Mucosa of gallbladder (tissue), 1 donor: ENCODE data around the gene SPTBN1. TPM values are rescaled to one million over a fixed set of nuclear protein-coding genes. Genes with fewer than 3 reads are reported as not detected.
A peak's percentile ranks its signal among the peaks of the same experiment; 100 is the strongest.

Experiments used
- DNase-seq: peaks from one replicate; pipeline ENCODE4 v3.0.0-alpha.2; 2020; ENCODE audit warnings: low spot score
- total RNA-seq: library from RNA; stranded (reverse); gene quantifications from one replicate; pipeline ENCODE4 v1.2.1, GENCODE V29; 2021
- donor health status: DM: no; HTN: no; CAD: no.

Gene SPTBN1
- total RNA-seq, 1 donor from 2014 or later = 433 TPM

GRCh38 chr2:54651291-54651690 lies 195.2 kb downstream of the SPTBN1 start:
- no peak for DNase-seq

DNA sequence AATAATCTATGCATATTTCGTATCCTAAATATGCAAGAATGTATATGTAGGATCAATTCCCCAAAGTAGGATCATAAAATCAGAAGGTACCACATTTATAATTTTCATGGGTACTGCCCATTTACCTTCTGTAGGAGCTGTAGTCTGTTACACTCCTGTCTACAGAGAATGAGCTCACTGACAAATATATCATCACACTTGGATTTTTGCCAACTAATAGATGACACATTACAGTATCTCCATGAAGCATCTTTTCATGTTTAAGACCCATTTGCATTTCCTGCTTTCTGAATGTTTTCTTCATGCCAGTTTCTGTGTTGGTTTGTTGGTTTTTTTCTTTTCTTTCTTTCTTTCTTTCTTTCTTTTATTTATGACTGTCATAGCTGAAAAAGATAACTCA lies 196.4 kb downstream of the SPTBN1 start:
- DNase-seq = no peak

DNA sequence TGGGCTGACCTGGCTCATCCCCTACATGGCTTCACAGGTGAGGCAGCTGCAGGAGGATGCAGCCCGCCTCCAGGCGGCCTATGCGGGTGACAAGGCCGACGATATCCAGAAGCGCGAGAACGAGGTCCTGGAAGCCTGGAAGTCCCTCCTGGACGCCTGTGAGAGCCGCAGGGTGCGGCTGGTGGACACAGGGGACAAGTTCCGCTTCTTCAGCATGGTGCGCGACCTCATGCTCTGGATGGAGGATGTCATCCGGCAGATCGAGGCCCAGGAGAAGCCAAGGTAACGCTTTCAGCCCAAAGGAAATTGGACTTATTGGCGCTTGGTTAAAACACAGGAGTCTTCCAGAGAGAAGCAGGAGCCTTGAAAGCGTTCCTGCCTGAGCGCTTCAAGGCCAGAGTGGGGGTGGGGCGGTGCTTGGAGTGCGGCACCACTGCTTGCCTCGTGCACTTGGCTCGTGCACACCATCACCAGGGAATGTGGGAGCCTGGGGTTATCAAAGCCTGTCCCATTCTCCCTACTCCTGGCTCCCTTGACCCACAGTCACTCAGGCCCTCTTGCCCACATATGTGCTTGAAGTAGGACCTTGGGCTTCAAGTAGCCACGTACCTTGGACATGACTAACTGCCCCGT lies 197.6 kb downstream of the SPTBN1 start:
- no peak for DNase-seq

GRCh38 chr2:54655046-54655809 lies 199.1 kb downstream of the SPTBN1 start:
- no peak for DNase-seq

GRCh38 chr2:54656863-54657262 lies 200.7 kb downstream of the SPTBN1 start:
- DNase-seq = no peak

DNA sequence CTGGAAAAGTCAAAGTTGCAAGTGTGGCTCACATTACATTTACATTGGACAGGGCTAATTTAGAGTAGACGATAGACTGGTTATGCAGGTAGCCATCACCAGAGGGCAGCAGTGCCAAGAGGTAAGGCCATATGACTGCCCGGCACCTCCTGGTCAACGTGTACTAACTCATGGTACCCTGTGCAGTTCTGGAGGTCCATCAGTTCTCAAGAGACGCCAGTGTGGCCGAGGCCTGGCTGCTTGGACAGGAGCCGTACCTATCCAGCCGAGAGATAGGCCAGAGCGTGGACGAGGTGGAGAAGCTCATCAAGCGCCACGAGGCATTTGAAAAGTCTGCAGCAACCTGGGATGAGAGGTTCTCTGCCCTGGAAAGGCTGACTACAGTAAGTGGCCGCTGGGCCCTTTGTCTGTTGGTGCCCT lies 201.5 kb downstream of the SPTBN1 start:
- peak; percentile 57 for DNase-seq

DNA sequence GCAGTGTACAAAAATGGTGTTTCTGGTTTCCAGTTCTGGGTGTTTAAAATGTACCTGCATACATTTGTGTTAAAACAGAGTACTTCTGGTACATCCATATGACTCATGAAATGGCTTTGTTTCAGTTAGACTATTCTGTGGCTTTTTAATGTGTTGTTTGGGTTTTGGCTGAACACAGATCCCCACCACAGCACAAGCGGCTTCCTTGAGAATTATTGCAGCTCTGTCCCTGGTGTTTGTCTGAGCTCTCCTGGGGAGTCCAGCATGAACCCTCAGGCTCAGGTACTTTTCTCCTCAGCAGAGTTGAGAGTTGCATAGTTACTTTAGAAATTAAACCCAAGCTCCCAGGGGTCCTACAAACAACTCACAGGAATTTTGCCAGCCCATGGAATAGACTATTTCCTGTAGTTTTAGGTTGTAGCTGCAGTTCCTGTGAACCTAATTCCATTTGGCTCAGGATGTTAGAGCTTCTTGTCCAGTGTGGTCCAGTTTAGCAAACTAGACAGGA lies 202.5 kb downstream of the SPTBN1 start:
- DNase-seq = no peak

GRCh38 chr2:54659527-54659926 lies 203.4 kb downstream of the SPTBN1 start:
- DNase-seq = no peak

DNA sequence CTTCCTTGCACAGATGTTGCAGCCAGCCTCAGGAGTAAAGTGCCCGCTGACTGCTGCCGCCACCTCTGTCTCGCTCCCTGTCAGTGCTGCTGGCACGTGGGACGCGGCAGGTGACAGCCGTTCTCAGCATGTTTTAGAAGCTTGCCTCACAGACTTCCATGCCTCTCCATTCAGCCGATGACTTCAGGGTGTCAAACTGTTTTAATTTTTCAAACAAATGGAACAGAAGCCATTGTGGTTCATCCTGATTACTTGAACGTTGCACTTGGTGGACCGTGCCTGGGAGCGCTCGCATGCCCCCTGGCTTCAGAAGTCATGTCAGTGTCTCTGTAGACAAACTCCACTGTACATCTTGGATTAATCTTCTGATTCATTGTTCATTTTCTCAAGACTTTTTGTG lies 204.6 kb downstream of the SPTBN1 start:
- no peak for DNase-seq

- no peak for DNase-seq
Measured at GRCh38 chr2:54663424-54664030, 207.4 kb downstream of the SPTBN1 start.

DNA sequence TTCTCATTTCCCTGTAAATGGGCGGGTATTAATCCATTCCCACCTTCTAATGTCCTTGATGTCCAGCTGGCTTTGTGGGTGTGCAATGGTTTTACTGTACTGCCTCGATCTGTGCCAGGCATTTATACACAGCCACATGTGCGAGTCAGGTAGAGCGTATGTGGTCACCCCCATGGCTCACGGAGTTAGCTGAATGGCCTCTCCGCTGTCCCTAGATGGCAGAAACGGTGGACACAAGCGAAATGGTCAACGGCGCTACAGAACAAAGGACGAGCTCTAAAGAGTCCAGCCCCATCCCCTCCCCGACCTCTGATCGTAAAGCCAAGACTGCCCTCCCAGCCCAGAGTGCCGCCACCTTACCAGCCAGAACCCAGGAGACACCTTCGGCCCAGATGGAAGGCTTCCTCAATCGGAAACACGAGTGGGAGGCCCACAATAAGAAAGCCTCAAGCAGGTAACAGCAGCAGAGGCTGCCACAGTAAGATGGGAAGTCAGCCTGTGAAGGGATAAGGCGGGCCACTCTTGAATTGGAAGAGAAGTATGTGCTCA lies 208.2 kb downstream of the SPTBN1 start:
- no peak for DNase-seq

GRCh38 chr2:54665436-54665856 lies 209.3 kb downstream of the SPTBN1 start:
- peak; percentile 60 for DNase-seq

DNA sequence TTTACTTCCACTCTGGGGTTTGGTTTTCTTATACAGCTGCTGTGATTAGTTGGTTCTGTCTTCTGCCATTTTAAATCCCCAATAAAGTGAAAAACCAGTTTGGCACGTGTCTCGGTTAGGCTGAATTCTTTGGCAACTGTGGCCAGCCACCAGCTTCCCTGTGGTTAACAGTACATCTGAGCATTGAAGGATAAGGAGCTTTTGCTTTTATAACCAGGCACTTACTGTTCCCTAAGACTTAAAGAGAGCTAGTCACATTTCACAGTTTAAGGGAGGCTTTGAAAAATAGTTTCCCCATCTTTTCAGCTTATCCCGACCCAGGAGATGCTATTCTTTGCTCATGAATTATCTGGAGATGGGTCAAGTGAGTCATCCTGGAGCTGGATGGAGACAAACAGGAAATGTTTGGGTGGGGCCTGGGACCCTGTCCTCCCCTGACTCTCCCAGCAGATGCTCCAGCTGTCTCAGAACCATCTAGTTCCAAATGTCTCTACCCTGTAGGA lies 210.1 kb downstream of the SPTBN1 start:
- DNase-seq = no peak

DNA sequence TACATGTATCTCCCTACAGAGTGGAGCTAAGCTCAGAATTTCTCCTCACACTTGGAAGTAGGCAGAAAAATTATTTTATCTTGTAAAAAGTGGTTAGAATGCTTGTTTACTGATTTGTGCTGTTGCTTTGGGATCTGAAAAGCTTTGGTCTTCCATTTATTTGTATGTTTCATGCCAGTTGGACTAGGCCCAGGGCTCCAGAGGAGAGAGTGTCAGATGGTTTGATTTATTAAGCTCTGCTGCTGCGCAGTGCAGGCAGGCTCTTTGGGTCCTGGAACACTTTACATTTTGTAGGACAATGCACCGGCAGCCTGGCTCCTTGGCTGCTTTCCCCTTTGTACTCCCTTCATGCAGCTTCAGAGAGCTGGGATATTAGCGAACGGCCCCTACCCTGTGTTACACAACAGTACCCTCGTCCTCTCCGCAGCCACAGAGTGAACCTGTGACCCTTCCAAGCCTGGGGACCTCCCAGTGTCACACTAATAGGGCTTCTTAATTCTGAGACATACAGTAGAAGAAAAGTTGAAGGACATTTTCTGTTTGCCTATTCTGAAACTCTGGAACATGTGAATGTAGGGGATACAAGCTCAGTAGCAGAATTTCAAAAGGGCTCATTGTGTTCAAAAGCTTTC lies 210.6 kb downstream of the SPTBN1 start:
- peak; percentile 21 for DNase-seq

- DNase-seq = no peak
Measured at GRCh38 chr2:54667266-54667639, 211.1 kb downstream of the SPTBN1 start.

DNA sequence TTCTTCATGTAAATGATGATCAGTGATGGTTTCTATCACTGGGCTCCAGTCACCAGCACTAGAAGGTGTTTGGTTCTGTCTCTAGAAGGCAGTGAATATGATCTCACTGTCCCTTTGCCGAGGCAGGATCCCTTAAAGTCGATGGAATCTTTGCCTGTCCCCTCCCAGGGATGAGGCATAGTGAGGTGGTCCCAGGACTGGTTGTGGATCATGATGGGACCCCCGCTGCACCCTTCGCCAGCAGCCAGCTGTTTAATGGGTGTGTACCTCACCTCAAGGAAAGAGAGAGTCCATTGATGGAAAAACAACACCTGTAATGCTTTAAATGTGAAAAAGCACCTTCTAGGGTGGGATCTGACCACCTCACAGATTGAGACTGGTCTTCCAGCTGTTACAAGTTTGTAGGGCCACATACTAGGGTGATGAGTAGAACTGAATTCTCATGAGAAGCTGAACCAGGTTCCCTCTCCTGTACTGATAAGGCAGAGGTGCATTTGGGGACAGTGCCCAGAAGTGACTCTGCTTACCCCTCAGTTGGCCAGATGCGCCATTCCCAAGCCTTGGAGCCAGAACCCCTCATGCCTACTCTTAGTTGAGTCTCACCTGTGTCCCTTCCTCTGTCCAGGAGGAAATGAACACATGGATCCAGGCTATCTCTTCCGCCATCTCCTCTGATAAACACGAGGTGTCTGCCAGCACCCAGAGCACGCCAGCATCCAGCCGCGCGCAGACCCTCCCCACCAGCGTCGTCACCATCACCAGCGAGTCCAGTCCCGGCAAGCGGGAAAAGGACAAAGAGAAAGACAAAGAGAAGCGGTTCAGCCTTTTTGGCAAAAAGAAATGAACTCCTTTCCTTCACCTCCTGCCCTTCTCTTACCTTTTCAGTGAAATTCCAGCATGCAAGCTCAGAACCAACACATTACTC lies 211.9 kb downstream of the SPTBN1 start:
- DNase-seq = no peak

- no peak for DNase-seq
Measured at GRCh38 chr2:54668711-54669110, 212.6 kb downstream of the SPTBN1 start.

GRCh38 chr2:54669677-54670484 lies 213.8 kb downstream of the SPTBN1 start:
- peak; percentile 61 for DNase-seq

- DNase-seq = no peak
Measured at GRCh38 chr2:54670485-54671009, 214.4 kb downstream of the SPTBN1 start.

DNA sequence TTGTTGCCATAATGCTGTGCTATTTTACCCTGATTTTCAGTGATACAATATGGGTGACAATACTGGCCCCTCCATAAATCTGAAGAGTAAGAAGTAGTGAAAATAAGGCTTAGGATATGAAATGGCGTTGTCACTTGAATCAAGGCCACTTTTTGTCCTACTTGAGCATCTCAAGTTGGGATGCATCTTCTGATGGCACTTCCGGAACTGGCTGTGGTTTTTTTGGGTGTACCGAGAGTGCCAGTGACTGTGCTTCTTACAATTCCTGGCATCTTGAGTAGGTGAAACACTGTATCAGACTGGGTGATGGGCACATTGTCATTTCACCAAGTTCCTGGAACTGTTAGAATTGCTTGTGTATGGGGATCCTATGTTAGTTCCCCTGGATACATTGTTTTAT lies 214.9 kb downstream of the SPTBN1 start:
- DNase-seq = no peak
